Measurements from ENCODE around the gene RETREG2.
A peak's percentile ranks its signal among the peaks of the same experiment; 100 is the strongest.

DNA sequence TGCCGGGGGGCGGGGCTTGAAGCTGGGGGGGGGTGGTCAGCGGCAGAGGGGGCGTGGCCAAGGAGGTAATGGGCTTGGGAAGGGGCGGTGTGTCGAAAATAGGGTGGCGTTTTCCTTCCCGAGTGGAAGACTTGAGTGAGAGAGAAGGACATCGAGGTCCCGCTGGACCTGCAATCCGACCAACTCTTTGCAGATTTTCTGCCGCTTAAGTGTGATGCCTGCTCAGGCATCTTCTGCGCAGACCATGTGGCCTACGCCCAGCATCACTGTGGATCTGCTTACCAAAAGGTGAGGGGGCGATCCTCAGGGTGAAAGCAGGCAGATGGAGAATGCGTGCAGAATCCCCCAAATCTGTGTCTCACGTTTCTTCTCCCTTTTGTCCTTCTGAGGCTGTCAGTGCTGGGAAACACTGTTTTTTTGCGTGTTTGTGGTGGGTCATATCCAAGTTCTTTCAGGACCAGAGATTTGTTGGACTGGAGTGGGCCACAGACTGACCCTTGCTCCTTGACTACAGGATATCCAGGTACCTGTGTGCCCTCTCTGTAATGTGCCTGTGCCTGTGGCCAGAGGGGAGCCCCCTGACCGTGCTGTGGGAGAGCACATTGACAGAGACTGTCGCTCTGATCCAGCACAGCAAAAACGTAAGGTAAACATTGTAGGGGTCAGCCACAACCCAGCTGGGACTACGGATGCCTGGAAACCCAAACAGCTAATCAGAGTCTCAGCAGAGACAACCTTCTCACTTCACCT is 29.2 kb downstream of the RETREG2 start:
- TF ChIP-seq POLR2AphosphoS5 (IDR thresholded peaks at IDR 0.05; ENCODE audit: low read depth, low read length) (0 out of 2 replicates have a peak, but pooled peaks have one; percentile 4), TCF7L2 (IDR thresholded peaks at IDR 0.05; ENCODE audit: low read depth, low read length) (no peak), SIN3A (IDR thresholded peaks at IDR 0.05; ENCODE audit: borderline replicate concordance, insufficient read depth, low read depth, low read length) (no peak)
- TF ChIP-seq, protein P1, sequence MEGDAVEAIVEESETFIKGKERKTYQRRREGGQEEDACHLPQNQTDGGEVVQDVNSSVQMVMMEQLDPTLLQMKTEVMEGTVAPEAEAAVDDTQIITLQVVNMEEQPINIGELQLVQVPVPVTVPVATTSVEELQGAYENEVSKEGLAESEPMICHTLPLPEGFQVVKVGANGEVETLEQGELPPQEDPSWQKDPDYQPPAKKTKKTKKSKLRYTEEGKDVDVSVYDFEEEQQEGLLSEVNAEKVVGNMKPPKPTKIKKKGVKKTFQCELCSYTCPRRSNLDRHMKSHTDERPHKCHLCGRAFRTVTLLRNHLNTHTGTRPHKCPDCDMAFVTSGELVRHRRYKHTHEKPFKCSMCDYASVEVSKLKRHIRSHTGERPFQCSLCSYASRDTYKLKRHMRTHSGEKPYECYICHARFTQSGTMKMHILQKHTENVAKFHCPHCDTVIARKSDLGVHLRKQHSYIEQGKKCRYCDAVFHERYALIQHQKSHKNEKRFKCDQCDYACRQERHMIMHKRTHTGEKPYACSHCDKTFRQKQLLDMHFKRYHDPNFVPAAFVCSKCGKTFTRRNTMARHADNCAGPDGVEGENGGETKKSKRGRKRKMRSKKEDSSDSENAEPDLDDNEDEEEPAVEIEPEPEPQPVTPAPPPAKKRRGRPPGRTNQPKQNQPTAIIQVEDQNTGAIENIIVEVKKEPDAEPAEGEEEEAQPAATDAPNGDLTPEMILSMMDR (IDR thresholded peaks at IDR 0.05): no peak
- TF ChIP-seq, protein P2, sequence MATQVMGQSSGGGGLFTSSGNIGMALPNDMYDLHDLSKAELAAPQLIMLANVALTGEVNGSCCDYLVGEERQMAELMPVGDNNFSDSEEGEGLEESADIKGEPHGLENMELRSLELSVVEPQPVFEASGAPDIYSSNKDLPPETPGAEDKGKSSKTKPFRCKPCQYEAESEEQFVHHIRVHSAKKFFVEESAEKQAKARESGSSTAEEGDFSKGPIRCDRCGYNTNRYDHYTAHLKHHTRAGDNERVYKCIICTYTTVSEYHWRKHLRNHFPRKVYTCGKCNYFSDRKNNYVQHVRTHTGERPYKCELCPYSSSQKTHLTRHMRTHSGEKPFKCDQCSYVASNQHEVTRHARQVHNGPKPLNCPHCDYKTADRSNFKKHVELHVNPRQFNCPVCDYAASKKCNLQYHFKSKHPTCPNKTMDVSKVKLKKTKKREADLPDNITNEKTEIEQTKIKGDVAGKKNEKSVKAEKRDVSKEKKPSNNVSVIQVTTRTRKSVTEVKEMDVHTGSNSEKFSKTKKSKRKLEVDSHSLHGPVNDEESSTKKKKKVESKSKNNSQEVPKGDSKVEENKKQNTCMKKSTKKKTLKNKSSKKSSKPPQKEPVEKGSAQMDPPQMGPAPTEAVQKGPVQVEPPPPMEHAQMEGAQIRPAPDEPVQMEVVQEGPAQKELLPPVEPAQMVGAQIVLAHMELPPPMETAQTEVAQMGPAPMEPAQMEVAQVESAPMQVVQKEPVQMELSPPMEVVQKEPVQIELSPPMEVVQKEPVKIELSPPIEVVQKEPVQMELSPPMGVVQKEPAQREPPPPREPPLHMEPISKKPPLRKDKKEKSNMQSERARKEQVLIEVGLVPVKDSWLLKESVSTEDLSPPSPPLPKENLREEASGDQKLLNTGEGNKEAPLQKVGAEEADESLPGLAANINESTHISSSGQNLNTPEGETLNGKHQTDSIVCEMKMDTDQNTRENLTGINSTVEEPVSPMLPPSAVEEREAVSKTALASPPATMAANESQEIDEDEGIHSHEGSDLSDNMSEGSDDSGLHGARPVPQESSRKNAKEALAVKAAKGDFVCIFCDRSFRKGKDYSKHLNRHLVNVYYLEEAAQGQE (IDR thresholded peaks at IDR 0.05; ENCODE audit: insufficient read depth in 1 of 2, low read depth in 2 of 2, low read length in 1 of 2): no peak

Measured in Panc1 (cell line).